Peyer's patch (tissue), 4 donors: ENCODE data around the gene F2RL3. TPM values are rescaled to one million over a fixed set of nuclear protein-coding genes. Genes with fewer than 3 reads are reported as not detected.

Experiments
- DNase-seq, 3 donors: peaks; one replicate each; pipeline ENCODE4 v3.0.0-alpha.2; 2017 to 2019
- H3K27ac ChIP-seq, 4 donors: fragments of 200-600 bp; sonication (generic); one replicate each; pipeline ENCODE4 v1.5.1; 2016 to 2019
- H3K27me3 ChIP-seq, 2 donors: fragments of 200-600 bp; sonication (generic); one replicate each; pipeline ENCODE4 v1.5.1; 2019
- H3K36me3 ChIP-seq, 3 donors: fragments of 200-600 bp; sonication (generic); one replicate each; pipeline ENCODE4 v1.5.1; 2016 to 2019
- H3K4me1 ChIP-seq, 4 donors: fragments of 200-600 bp; sonication (generic); one replicate each; pipeline ENCODE4 v1.5.1; 2016 to 2019
- H3K4me3 ChIP-seq, 4 donors: fragments of 200-600 bp; sonication (generic); 1 replicate in 3 of 4; 2 replicates in 1 of 4; pipeline ENCODE4 v1.5.1; 2016 to 2019; ENCODE audit warnings: mild to moderate bottlenecking in 1 of 4
- H3K9me3 ChIP-seq, 4 donors: fragments of 200-600 bp; sonication (generic); one replicate each; pipeline ENCODE4 v1.5.1; 2016 to 2019; ENCODE audit warnings: mild to moderate bottlenecking in 1 of 4
- POLR2A ChIP-seq, 2 donors: fragments of 450-650 bp; IDR thresholded peaks; one replicate each; pipeline ENCODE4 v1.5.1; 2017; ENCODE audit warnings: antibody characterized with exemption in 2 of 2, mild to moderate bottlenecking in 2 of 2, moderate library complexity in 2 of 2
- total RNA-seq, 4 donors: library from RNA; depleted of rRNA; stranded (reverse); fragments of >200 nt; gene quantifications; one replicate each; pipeline ENCODE4 v1.1.0, GENCODE V29; 2016
- TF ChIP-seq, protein P1 (sequence below), 6 experiments: fragments of 450-650 bp in 4 of 6; fragments of 200-600 bp in 2 of 6; sonication (generic) in 1 of 6; IDR thresholded peaks; one replicate each; pipeline ENCODE4 v1.5.1; 2017 to 2019; ENCODE audit warnings: antibody characterized with exemption in 6 of 6, mild to moderate bottlenecking in 3 of 6, moderate library complexity in 1 of 6

The F2RL3 gene
- total RNA-seq, 4 donors from 2014 or later: 3.9 to 11.6 (median 5.1) TPM

DNA sequence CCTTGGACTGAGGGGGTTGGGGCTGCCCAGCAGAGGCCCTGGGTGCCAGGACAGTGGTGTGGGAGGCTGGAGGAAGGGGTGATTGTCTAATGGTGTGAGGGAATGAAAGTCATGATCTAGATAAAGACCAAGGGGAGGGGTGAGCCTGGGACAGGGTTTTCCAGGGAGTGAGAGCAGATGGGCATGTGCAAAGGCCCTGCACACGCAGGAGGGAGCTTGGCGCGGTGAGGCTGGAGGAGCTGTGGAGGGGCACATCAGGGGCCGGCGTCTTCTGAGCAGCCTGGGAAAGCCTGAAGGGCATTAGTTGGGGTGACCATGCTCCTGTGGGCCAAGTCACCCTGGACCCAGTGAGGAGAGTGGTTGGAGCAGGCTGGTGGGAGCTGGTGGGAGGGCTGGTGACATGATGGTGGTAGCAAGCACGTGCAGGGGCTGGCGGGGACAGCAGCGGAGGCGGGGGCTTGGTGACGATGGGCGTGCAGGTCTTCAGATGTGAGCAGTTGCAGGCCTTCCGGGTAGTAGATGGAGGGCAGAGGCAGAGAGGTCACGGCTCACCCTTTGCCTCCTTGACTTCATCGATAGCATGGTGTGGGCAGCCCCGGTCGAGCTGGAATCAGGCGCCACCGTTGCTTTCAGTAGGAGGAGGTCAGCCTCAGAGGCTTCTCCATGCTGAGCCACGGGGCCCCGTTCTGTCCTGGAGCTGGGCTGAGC is 20.2 kb upstream of the F2RL3 start:
- Histone ChIP-seq H3K27ac (no peak overlapping the region), H3K27me3 (no peaks in the 10 kb centered on the region), H3K4me3 (no peak overlapping the region), H3K36me3 (peaks cover 0 to 87% (median 0%) of the 10 kb centered on the region in 3 donors), H3K9me3 (no peaks in the 10 kb centered on the region), H3K4me1 (no peaks in the 10 kb centered on the region)
- DNase-seq: no peak
- no peak for TF ChIP-seq POLR2A (IDR thresholded peaks at IDR 0.05)
- TF ChIP-seq, protein P1, sequence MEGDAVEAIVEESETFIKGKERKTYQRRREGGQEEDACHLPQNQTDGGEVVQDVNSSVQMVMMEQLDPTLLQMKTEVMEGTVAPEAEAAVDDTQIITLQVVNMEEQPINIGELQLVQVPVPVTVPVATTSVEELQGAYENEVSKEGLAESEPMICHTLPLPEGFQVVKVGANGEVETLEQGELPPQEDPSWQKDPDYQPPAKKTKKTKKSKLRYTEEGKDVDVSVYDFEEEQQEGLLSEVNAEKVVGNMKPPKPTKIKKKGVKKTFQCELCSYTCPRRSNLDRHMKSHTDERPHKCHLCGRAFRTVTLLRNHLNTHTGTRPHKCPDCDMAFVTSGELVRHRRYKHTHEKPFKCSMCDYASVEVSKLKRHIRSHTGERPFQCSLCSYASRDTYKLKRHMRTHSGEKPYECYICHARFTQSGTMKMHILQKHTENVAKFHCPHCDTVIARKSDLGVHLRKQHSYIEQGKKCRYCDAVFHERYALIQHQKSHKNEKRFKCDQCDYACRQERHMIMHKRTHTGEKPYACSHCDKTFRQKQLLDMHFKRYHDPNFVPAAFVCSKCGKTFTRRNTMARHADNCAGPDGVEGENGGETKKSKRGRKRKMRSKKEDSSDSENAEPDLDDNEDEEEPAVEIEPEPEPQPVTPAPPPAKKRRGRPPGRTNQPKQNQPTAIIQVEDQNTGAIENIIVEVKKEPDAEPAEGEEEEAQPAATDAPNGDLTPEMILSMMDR (IDR thresholded peaks at IDR 0.05): no peak

DNA sequence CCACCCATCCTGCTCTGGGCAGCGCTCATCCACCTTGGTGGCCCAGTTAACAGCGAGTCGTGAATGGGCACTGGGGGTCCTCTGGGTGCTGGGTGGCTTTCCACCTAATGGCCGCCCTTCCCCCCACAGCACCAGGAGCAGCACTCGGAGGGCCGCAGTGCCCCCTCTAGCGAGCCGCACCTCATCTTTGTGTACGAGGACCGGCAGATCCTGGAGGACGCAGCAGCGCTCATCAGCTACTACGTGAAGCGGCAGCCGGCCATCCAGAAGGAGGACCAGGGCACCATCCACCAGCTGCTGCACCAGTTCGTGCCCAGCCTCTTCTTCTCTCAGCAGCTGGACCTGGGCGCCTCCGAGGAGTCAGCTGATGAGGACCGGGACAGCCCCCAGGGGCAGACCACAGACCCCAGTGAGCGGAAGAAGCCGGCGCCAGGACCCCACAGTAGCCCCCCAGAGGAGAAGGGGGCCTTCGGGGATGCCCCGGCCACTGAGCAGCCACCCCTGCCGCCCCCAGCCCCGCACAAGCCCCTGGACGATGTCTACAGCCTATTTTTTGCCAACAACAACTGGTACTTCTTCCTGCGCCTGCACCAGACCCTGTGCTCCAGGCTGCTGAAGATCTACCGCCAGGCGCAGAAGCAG is 19.3 kb upstream of the F2RL3 start:
- Histone ChIP-seq H3K9me3 (no peaks in the 10 kb centered on the region), H3K36me3 (peaks cover 0 to 78% (median 0%) of the 10 kb centered on the region in 3 donors), H3K27ac (no peak overlapping the region), H3K4me1 (no peaks in the 10 kb centered on the region), H3K4me3 (no peak overlapping the region), H3K27me3 (no peaks in the 10 kb centered on the region)
- no peak for TF ChIP-seq POLR2A (IDR thresholded peaks at IDR 0.05)
- TF ChIP-seq, protein P1 (IDR thresholded peaks at IDR 0.05): no peak
- DNase-seq: no peak

DNA sequence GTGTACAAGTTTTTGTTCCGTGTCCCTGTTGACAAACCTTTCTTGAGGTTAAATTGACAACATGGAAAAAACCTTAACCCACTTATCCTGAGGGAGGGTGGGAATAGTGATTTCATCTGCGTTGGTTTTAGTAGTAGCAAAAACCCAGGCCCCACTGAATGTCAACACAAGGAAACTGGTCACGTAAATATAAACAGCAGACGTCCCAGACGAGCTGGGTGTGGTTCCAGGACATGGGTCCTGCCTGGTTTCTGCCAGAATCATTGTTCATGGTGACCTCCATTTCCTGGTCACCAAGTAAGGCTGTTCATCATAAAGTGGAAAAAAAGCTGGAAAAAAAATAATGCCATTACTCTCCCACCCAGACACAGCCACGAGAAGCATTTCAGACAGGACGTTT is 16.9 kb upstream of the F2RL3 start:
- Histone ChIP-seq H3K27me3 (no peaks in the 10 kb centered on the region), H3K9me3 (no peaks in the 10 kb centered on the region), H3K36me3 (peaks cover 0 to 64% (median 0%) of the 10 kb centered on the region in 3 donors), H3K4me3 (no peak overlapping the region), H3K4me1 (peaks cover 0 to 7% (median 0%) of the 10 kb centered on the region in 4 donors), H3K27ac (peak overlapping the region in 2 of 4 donors; percentile 60 to 65)
- TF ChIP-seq POLR2A (IDR thresholded peaks at IDR 0.05): no peak
- TF ChIP-seq, protein P1 (IDR thresholded peaks at IDR 0.05): no peak
- DNase-seq: no peak

DNA sequence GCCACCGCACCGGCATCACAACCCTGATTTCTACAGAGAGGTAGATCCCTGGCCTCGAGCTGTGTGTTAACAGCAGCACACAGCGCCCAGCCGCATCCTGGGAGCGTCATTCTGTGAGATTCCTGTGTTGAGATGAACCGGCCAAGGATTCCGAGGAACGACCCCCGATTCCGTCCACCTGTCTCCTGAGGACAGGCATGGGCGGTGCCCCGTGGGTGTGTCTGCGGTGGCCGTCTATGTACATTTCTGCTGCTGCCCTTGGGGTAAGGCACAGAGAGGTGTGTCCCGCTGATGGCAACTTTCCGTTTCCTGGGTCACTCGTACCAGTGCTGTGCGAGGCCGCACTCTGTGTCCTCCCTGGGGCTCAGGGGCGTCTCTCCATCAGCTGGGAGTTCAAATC is 16.1 kb upstream of the F2RL3 start:
- Histone ChIP-seq H3K4me3 (no peak overlapping the region), H3K27me3 (no peaks in the 10 kb centered on the region), H3K4me1 (peaks cover 0 to 7% (median 0%) of the 10 kb centered on the region in 4 donors), H3K27ac (peak overlapping the region in 1 of 4 donors; percentile 26), H3K9me3 (no peaks in the 10 kb centered on the region), H3K36me3 (peaks cover 0 to 64% (median 0%) of the 10 kb centered on the region in 3 donors)
- no peak for DNase-seq
- TF ChIP-seq, protein P1 (IDR thresholded peaks at IDR 0.05): no peak
- TF ChIP-seq POLR2A (IDR thresholded peaks at IDR 0.05): no peak

DNA sequence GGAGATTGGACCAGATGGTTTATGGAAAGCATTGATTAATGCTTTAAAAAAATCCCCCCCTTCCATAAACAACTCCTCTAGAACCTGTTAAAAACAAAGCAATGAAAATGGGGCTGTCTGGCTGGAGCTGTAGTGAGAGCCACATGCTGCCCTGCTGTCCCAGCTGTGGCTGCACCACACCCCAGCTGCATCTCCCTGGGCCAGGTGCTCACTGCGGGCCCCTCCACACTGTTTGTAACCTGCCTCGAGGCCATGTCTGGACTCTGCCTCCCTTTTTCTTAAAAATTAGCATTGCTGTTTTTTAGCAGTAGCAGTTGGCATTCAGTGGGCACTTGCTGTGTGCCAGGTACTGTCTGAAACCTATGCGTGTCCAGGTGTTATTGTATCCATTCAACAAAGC is 15.2 kb upstream of the F2RL3 start:
- no peaks in the 10 kb centered on the region for H3K9me3 ChIP-seq
- no peak for DNase-seq
- no peaks in the 10 kb centered on the region for H3K27me3 ChIP-seq
- peaks cover 0 to 64% (median 0%) of the 10 kb centered on the region in 3 donors for H3K36me3 ChIP-seq
- TF ChIP-seq POLR2A (IDR thresholded peaks at IDR 0.05): no peak
- TF ChIP-seq, protein P1 (IDR thresholded peaks at IDR 0.05): no peak
- H3K27ac ChIP-seq: no peak overlapping the region
- H3K4me3 ChIP-seq: no peak overlapping the region
- peaks cover 0 to 7% (median 0%) of the 10 kb centered on the region in 4 donors for H3K4me1 ChIP-seq
